Gastroesophageal sphincter (tissue), 4 donors: ENCODE data around the gene HMX2. TPM values are rescaled to one million over a fixed set of nuclear protein-coding genes. Genes with fewer than 3 reads are reported as not detected.

Experiments
- ATAC-seq: fragments of 150-250 bp; one replicate; pipeline ENCODE4 v1.9.1; 2016; ENCODE audit warnings: mild to moderate bottlenecking, moderate library complexity
- H3K27ac ChIP-seq, 4 donors: fragments of 200-600 bp; sonication (generic) in 3 of 4; 1 replicate in 3 of 4; 2 replicates in 1 of 4; pipeline ENCODE4 v1.5.1; 2016 to 2019
- H3K27me3 ChIP-seq: fragments of 200-600 bp; sonication (generic); one replicate; pipeline ENCODE4 v1.5.1; 2019
- H3K36me3 ChIP-seq, 2 donors: fragments of 200-600 bp; sonication (generic); one replicate each; pipeline ENCODE4 v1.5.1; 2019; ENCODE audit warnings: control low read depth in 1 of 2
- H3K4me1 ChIP-seq, 3 donors: fragments of 200-600 bp; sonication (generic); 1 replicate in 2 of 3; 2 replicates in 1 of 3; pipeline ENCODE4 v1.5.1; 2016 to 2019; ENCODE audit warnings: control low read depth in 2 of 3
- H3K4me3 ChIP-seq, 2 donors: fragments of 200-600 bp; sonication (generic); one replicate each; pipeline ENCODE4 v1.5.1; 2019; ENCODE audit warnings: mild to moderate bottlenecking in 1 of 2, moderate library complexity in 1 of 2
- H3K9me3 ChIP-seq, 3 donors: fragments of 200-600 bp; sonication (generic); one replicate each; pipeline ENCODE4 v1.5.1; 2017 to 2019; ENCODE audit warnings: control low read depth in 2 of 3
- CTCF ChIP-seq, 4 experiments: fragments of 200-600 bp in 2 of 4; fragments of 450-650 bp in 2 of 4; sonication (generic) in 1 of 4; IDR thresholded peaks; one replicate each; pipeline ENCODE4 v1.5.1; 2017 to 2019; ENCODE audit warnings: antibody characterized with exemption in 4 of 4, mild to moderate bottlenecking in 2 of 4, moderate library complexity in 2 of 4
- EP300 ChIP-seq: sonication (generic); formaldehyde crosslinking; IDR thresholded peaks from one replicate; pipeline ENCODE4 v1.6.1; 2017; ENCODE audit warnings: antibody characterized with exemption, mild to moderate bottlenecking
- POLR2A ChIP-seq, 2 donors: fragments of 450-650 bp; IDR thresholded peaks; one replicate each; pipeline ENCODE4 v1.6.1; 2017; ENCODE audit warnings: antibody characterized with exemption in 2 of 2, mild to moderate bottlenecking in 2 of 2, moderate library complexity in 1 of 2
- POLR2AphosphoS5 ChIP-seq: sonication (generic); formaldehyde crosslinking; IDR thresholded peaks from one replicate; pipeline ENCODE4 v1.6.1; 2017; ENCODE audit warnings: antibody characterized with exemption
- WGBS, 2 donors: methylation state at CpG; one replicate each; pipeline ENCODE4 v1.1.5; 2018; ENCODE audit warnings: low coverage in 1 of 2; 5-methylcytosine and 5-hydroxymethylcytosine counted together
- total RNA-seq, 4 donors: library from RNA; depleted of rRNA; stranded (reverse); fragments of >200 nt; gene quantifications; one replicate each; pipeline ENCODE4 v1.1.0, GENCODE V29; 2016

HMX2 gene
- total RNA-seq, 4 donors from 2014 or later: not detected

- ATAC-seq: no peak
Measured at GRCh38 chr10:123180101-123181090, 32.5 kb downstream of the HMX2 start.

GRCh38 chr10:123183724-123184123 is 35.8 kb downstream of the HMX2 start:
- no peak for ATAC-seq
- H3K27me3 ChIP-seq: no peaks in the 10 kb centered on the region
- peaks cover 0 to 25% of the 10 kb centered on the region in 2 donors for H3K36me3 ChIP-seq
- H3K4me3 ChIP-seq: no peak overlapping the region
- no peak for TF ChIP-seq POLR2AphosphoS5
- TF ChIP-seq EP300: no peak
- 92 to 100% methylated on average over 2 of the region's 2 CpGs for WGBS, 2 donors
- no peak overlapping the region for H3K27ac ChIP-seq
- H3K4me1 ChIP-seq: no peaks in the 10 kb centered on the region
- peaks cover 0 to 27% (median 0%) of the 10 kb centered on the region in 3 donors for H3K9me3 ChIP-seq

More at GRCh38 chr10:123180101-123181090, 32.5 kb downstream of the HMX2 start:
- Histone ChIP-seq H3K36me3 (peaks cover 0 to 34% of the 10 kb centered on the region in 2 donors), H3K9me3 (peaks cover 0 to 21% (median 0%) of the 10 kb centered on the region in 3 donors), H3K4me3 (no peak overlapping the region), H3K27ac (no peak overlapping the region), H3K27me3 (no peaks in the 10 kb centered on the region), H3K4me1 (no peaks in the 10 kb centered on the region)
- TF ChIP-seq EP300 (no peak), POLR2A (IDR thresholded peaks at IDR 0.05) (no peak), POLR2AphosphoS5 (no peak), CTCF (IDR thresholded peaks at IDR 0.05) (no peak)
- WGBS, 2 donors: 87 to 91% methylated on average over 6 to 7 of the region's 7 CpGs

GRCh38 chr10:123187781-123188180 is 39.8 kb downstream of the HMX2 start:
- H3K4me3 ChIP-seq: no peak overlapping the region
- 88 to 93% methylated on average over 5 of the region's 5 CpGs for WGBS, 2 donors
- no peak overlapping the region for H3K27ac ChIP-seq
- peaks cover 0 to 26% (median 0%) of the 10 kb centered on the region in 3 donors for H3K9me3 ChIP-seq
- TF ChIP-seq EP300 (no peak), POLR2A (IDR thresholded peaks at IDR 0.05) (no peak), CTCF (IDR thresholded peaks at IDR 0.05) (no peak), POLR2AphosphoS5 (no peak)
- H3K27me3 ChIP-seq: no peaks in the 10 kb centered on the region
- H3K4me1 ChIP-seq: no peaks in the 10 kb centered on the region
- ATAC-seq: no peak
- H3K36me3 ChIP-seq: peaks cover 0 to 39% of the 10 kb centered on the region in 2 donors

- WGBS, 2 donors: 83 to 100% methylated on average over 2 to 7 of the region's 8 CpGs
- H3K9me3 ChIP-seq: no peaks in the 10 kb centered on the region
- no peak for ATAC-seq
- H3K36me3 ChIP-seq: peaks cover 0 to 24% of the 10 kb centered on the region in 2 donors
- TF ChIP-seq CTCF (IDR thresholded peaks at IDR 0.05) (no peak), POLR2A (IDR thresholded peaks at IDR 0.05) (no peak), POLR2AphosphoS5 (no peak), EP300 (no peak)
- no peak overlapping the region for H3K4me3 ChIP-seq
- H3K27ac ChIP-seq: no peak overlapping the region
- H3K27me3 ChIP-seq: no peaks in the 10 kb centered on the region
- no peaks in the 10 kb centered on the region for H3K4me1 ChIP-seq
Measured at GRCh38 chr10:123191886-123192285, 44.0 kb downstream of the HMX2 start.

GRCh38 chr10:123194056-123194455 is 46.1 kb downstream of the HMX2 start:
- H3K4me1 ChIP-seq: no peaks in the 10 kb centered on the region
- H3K36me3 ChIP-seq: peaks cover 0 to 22% of the 10 kb centered on the region in 2 donors
- 93% methylated on average over 4 of the region's 9 CpGs; no CpG with 5 or more reads in 1 of the 2 donors for WGBS, 2 donors
- no peak overlapping the region for H3K4me3 ChIP-seq
- H3K27me3 ChIP-seq: no peaks in the 10 kb centered on the region
- no peak for ATAC-seq
- no peaks in the 10 kb centered on the region for H3K9me3 ChIP-seq
- TF ChIP-seq CTCF (IDR thresholded peaks at IDR 0.05) (no peak), POLR2AphosphoS5 (no peak), EP300 (no peak), POLR2A (IDR thresholded peaks at IDR 0.05) (no peak)
- H3K27ac ChIP-seq: no peak overlapping the region

Other genes starting within 250 kb of the HMX2 start
- not detected for gene FAM24A, start 237.5 kb upstream of the HMX2 start, total RNA-seq
- gene C10orf88, start 193.9 kb upstream of the HMX2 start, total RNA-seq: 10 to 100 TPM in 1 of 4 donors, 1 to 10 TPM in 3; 4.0 to 12.9 (median 7.1) TPM
- gene PSTK, start 167.7 kb upstream of the HMX2 start, total RNA-seq: 10 to 100 TPM in 1 of 4 donors, 1 to 10 TPM in 2, under 1 TPM in 1; 0.79 to 12.3 (median 1.7) TPM
- 10 to 100 TPM in 2 of 4 donors, 1 to 10 TPM in 2; 5.8 to 14.3 (median 9.5) TPM for gene IKZF5, start 139.3 kb upstream of the HMX2 start, total RNA-seq
- gene ACADSB, start 139.1 kb upstream of the HMX2 start, total RNA-seq: 10 to 100 TPM; 12.1 to 28.2 (median 16.3) TPM
- gene HMX3, start 12.2 kb upstream of the HMX2 start, total RNA-seq: 1 to 10 TPM in 1 of 4 donors, not detected in 3; 1.1 TPM
- 100 to 1,000 TPM in 1 of 4 donors, 10 to 100 TPM in 3; 69.4 to 103 (median 75.9) TPM for gene BUB3, start 6.3 kb downstream of the HMX2 start, total RNA-seq